Glutamatergic neuron (in vitro differentiated cells): ENCODE results near the gene DTD1. TPM values are rescaled to one million over a fixed set of nuclear protein-coding genes. Genes with fewer than 3 reads are reported as not detected.

Experiments
- DNase-seq: peaks from one replicate; pipeline ENCODE4 v3.0.0; 2022
- H3K27ac Mint-ChIP-seq: one replicate; pipeline ENCODE4 v1.8.0; 2020; ENCODE audit warnings: mild to moderate bottlenecking, mixed read lengths, inconsistent platforms; ENCODE audit not compliant: unreplicated experiment
- H3K27me3 Mint-ChIP-seq: one replicate; pipeline ENCODE4 v1.8.0; 2020; ENCODE audit warnings: mild to moderate bottlenecking, moderate library complexity, mixed read lengths, inconsistent platforms; ENCODE audit not compliant: unreplicated experiment
- H3K36me3 Mint-ChIP-seq: one replicate; pipeline ENCODE4 v1.8.0; 2020; ENCODE audit warnings: mild to moderate bottlenecking, mixed read lengths, inconsistent platforms; ENCODE audit not compliant: unreplicated experiment
- H3K4me1 Mint-ChIP-seq: one replicate; pipeline ENCODE4 v1.8.0; 2020; ENCODE audit warnings: mild to moderate bottlenecking, low read depth, mixed read lengths, inconsistent platforms; ENCODE audit not compliant: unreplicated experiment
- H3K4me3 Mint-ChIP-seq: one replicate; pipeline ENCODE4 v1.8.0; 2020; ENCODE audit warnings: mild to moderate bottlenecking, mixed read lengths, inconsistent platforms; ENCODE audit not compliant: unreplicated experiment
- H3K9me3 Mint-ChIP-seq: one replicate; pipeline ENCODE4 v1.8.0; 2020; ENCODE audit warnings: mild to moderate bottlenecking, moderate library complexity, mixed read lengths, inconsistent platforms; ENCODE audit not compliant: unreplicated experiment
- CTCF ChIP-seq: fragments of 200-600 bp; sonication (generic); IDR thresholded peaks from one replicate; pipeline ENCODE4 v1.5.0; 2021; ENCODE audit not compliant: partially characterized antibody, unreplicated experiment
- total RNA-seq: library from RNA; stranded (reverse); fragmentation: NEBNext Ultra II Directional; extraction: Animal tissue kit (Norgen Biotek cat#: 25700); gene quantifications from one replicate; pipeline ENCODE4 v1.2.1, GENCODE V29; 2021; ENCODE audit not compliant: unreplicated experiment

Gene DTD1
- total RNA-seq, 1 donor from 2014 or later, result 90.2 TPM

GRCh38 chr20:18774207-18774606 is 186.4 kb downstream of the DTD1 start:
- no peak overlapping the region for H3K27ac Mint-ChIP-seq
- no peaks in the 10 kb centered on the region for H3K9me3 Mint-ChIP-seq
- TF ChIP-seq CTCF, result no peak
- DNase-seq, result no peak
- no peaks in the 10 kb centered on the region for H3K36me3 Mint-ChIP-seq
- H3K4me1 Mint-ChIP-seq, result peaks cover 4% of the 10 kb centered on the region
- peaks cover 2% of the 10 kb centered on the region for H3K27me3 Mint-ChIP-seq
- H3K4me3 Mint-ChIP-seq, result no peak overlapping the region

- no peaks in the 10 kb centered on the region for H3K9me3 Mint-ChIP-seq
- no peaks in the 10 kb centered on the region for H3K36me3 Mint-ChIP-seq
- H3K27me3 Mint-ChIP-seq, result peaks cover 2% of the 10 kb centered on the region
- peaks cover 4% of the 10 kb centered on the region for H3K4me1 Mint-ChIP-seq
- DNase-seq, result no peak
- H3K27ac Mint-ChIP-seq, result no peak overlapping the region
- no peak overlapping the region for H3K4me3 Mint-ChIP-seq
- TF ChIP-seq CTCF, result no peak
Measured at GRCh38 chr20:18775633-18776032, 187.8 kb downstream of the DTD1 start.

- no peak for DNase-seq
- Mint-ChIP-seq H3K4me3 (no peak overlapping the region), H3K9me3 (no peaks in the 10 kb centered on the region), H3K4me1 (peaks cover 2% of the 10 kb centered on the region), H3K27ac (no peak overlapping the region), H3K27me3 (peaks cover 5% of the 10 kb centered on the region), H3K36me3 (no peaks in the 10 kb centered on the region)
- TF ChIP-seq CTCF, result no peak
Measured at GRCh38 chr20:18778690-18779392, 191.0 kb downstream of the DTD1 start.

GRCh38 chr20:18780385-18781130 is 192.7 kb downstream of the DTD1 start:
- DNase-seq, result no peak
- H3K4me1 Mint-ChIP-seq, result peaks cover 2% of the 10 kb centered on the region
- no peak overlapping the region for H3K27ac Mint-ChIP-seq
- TF ChIP-seq CTCF, result no peak
- no peaks in the 10 kb centered on the region for H3K9me3 Mint-ChIP-seq
- H3K27me3 Mint-ChIP-seq, result peaks cover 5% of the 10 kb centered on the region
- H3K36me3 Mint-ChIP-seq, result no peaks in the 10 kb centered on the region
- no peak overlapping the region for H3K4me3 Mint-ChIP-seq

GRCh38 chr20:18781509-18781908 is 193.7 kb downstream of the DTD1 start:
- Mint-ChIP-seq H3K27ac (no peak overlapping the region), H3K9me3 (peaks cover 3% of the 10 kb centered on the region), H3K36me3 (peaks cover 8% of the 10 kb centered on the region), H3K4me1 (peaks cover 2% of the 10 kb centered on the region), H3K27me3 (peaks cover 5% of the 10 kb centered on the region), H3K4me3 (no peak overlapping the region)
- DNase-seq, result no peak
- no peak for TF ChIP-seq CTCF
